ENCODE measurements around the gene PPP3R1.

DNA sequence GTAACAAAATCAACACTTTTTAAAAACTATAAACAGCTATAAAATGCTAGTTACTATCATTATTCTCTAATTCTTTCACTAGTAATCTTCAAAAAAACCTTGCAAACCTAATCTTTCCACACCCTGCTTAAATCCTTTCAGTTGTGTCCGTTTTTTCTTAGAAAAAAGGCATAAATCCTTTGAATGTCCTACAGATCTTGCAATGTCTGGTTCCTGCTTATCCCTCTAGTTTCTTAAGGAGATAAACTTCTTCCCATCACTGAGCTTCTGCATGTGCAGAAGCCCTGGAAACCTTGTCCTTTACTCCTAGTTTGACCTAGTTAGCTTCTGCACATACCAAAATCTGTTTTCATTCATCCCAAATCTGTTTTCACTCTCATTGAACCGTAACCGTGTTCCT lies 95.9 kb downstream of the PPP3R1 start:
- no peak for TF ChIP-seq POLR2A (IDR thresholded peaks at IDR 0.05; ENCODE audit: low read length)
- TF ChIP-seq GATA1 (IDR thresholded peaks at IDR 0.05; ENCODE audit: low read depth, low read length) = no peak
